Measurements from ENCODE around the gene UBE2L5.

DNA sequence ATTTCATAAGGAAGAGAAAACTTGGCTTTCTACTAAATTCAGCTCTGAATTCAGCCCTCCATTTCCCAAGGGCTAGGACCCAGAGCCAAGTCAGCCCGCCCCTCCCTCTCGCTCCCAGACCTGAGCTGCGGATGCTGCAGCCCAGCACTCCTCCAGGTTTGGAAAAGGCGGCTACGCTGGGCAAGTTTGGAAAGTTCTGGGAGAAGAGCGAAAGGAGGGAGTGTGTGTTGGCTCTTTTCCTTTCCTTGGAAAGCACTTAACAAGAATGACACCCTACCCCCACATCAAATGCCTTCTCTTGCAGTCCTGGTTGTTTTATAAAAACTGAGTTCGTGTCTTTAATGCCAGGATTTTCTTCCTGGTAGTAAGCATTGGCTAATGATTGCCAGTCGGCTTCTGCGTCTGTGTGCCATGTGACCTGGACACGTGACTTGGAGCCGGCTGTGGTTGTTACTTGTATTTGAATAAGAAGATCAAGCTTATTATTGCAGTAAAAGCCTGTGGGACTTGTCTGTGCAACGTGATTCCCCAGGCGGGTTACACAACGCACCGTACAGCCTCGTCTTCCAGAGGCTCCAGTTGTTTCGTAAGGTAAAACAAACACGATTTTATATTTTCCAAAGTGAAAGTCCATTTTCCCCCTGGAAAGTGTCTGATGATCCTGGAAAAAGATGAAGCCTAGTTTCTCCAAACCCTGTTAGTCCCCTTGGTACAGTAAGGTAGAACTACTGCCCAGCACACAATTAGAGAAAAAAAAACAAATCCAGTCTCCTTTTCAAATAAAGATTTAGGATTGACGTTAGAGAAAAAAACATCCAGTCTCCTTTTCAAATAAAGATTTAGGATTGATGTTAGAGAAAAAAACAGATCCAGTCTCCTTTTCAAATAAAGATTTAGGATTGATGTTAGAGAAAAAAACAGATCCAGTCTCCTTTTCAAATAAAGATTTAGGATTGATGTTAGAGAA lies 26.8 kb upstream of the UBE2L5 start:
- TF ChIP-seq CTCF (conservative IDR thresholded peaks at IDR 0.05; ENCODE audit: low read length) (no peak), EZH2phosphoT487 (IDR thresholded peaks at IDR 0.05; ENCODE audit: borderline replicate concordance, low read depth, low read length) (no peak)

All from OCI-LY7 (cell line).